Posterior vena cava (tissue), 2 donors: ENCODE data around the gene STX7. TPM values are rescaled to one million over a fixed set of nuclear protein-coding genes. Genes with fewer than 3 reads are reported as not detected.

Experiments
- DNase-seq: peaks from one replicate; pipeline ENCODE4 v3.0.0-alpha.2; 2020; ENCODE audit warnings: low spot score
- intact Hi-C, 2 donors: fragments of 100-400 bp; cut with DNase I; formaldehyde crosslinking; loops; one replicate each; pipeline versions ENCODE4 v1.14.1 to v1.14.2; 2022 to 2023
- total RNA-seq, 2 donors: library from RNA; stranded (reverse); fragmentation: NEBNext Ultra II Directional; extraction: Animal tissue kit (Norgen Biotek cat#: 25700); gene quantifications; one replicate each; pipeline ENCODE4 v1.2.1, GENCODE V29; 2021
- donor health status: DM: yes; HTN: yes; CAD: no.
- donor health status: DM: yes; HTN: yes; CAD: no.

The STX7 gene
- total RNA-seq, 2 donors from 2014 or later, result 65.1 to 67.7 TPM

DNA sequence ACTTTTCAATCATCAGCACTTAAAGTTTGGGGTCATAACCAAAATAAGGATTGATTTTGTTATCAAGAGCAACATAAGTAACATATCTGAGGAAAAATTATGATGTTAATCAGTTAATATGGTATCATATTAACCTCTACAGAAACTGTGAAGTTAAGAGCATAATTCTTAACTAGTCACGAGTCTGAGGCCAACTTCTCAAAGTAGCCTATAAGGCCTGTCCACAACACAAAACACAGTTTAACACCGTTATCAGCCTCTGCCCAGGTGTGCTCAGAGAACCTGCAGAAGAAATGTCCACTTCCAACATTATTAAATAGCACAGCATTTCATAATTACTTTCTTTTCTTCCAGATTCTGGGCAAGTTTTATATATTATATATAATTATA is 1.1 kb downstream of the STX7 start:
- no peak for DNase-seq
- intact Hi-C loops, result loop anchor here in 1 of 2 donors (10.0 kb wide), 1 partner anchor 303 kb away; the partner anchor contains the start of gene RPS12

DNA sequence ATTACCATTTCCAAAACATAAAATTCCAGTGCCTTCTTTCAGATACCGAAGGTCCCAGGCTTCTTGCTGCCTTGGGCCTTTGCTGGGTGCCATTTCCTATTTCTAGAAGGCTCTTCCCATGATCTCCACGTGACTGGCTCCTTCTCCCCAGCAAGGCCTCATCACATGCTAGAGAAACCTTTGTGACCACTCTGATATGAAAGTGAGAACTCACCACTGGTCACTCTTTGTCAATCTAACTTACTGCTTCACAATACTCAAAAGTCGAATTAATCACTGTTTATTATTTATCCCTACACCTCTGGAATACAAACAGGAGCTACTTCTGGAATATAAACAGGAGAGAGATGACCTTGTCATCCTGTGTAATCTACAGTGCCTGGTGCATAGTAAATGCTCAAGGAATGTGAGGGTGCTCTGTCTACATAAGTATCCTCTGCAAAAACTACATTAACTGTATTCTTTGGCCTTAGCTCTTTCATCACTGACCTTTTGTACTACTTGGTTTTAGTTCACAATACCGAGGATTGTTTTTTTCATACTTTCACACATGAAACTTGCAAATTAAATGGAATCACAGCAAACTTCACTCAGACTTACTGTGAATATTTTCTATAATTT is 1.6 kb downstream of the STX7 start:
- intact Hi-C loops, result loop anchor here in 1 of 2 donors (10.0 kb wide), 1 partner anchor 303 kb away; the partner anchor contains the start of gene RPS12

DNA sequence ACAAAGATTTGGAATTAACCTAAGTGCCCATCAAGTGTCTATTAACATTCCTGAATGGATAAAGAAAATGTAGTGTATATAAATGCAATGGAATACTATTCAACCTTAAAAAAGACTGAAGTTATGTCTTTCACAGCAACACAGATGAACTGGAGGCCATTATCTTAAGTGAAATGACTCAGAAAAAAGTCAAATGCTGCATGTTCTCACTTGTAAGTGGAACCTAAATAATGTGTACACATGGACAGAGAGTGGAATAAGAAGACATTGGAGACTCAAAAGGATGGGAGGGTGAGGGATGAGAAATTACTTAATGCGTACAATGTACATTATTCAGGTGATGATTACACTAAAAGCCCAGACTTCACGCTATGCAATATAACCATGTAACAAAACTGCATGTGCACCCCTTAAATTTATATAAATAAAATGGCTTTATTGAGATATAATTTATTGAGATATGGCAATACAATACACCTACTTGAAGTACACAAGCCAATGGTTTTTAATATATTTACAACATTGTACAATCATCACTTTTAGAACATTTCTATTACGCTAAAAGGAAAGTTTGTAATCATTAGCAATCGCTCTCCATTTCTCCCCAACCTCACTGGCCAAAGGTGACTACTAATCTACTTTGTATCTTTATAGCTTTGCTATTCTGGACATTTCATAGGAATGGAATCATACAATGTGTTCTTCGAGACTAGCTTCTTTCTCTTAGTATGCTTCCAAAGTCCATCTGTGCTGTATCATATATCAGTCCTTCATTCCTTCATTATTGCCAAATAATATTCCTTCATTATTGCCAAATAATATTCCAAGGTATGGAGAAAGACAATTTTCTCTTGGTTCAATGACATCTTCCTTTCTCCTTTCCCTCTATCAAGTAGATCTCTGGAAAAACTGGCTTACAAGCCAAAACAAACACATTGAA is 5.8 kb downstream of the STX7 start:
- intact Hi-C loops, result no loop called here
- no peak for DNase-seq

More for the DNA sequence above, 1.6 kb downstream of the STX7 start:
- no peak for DNase-seq

DNA sequence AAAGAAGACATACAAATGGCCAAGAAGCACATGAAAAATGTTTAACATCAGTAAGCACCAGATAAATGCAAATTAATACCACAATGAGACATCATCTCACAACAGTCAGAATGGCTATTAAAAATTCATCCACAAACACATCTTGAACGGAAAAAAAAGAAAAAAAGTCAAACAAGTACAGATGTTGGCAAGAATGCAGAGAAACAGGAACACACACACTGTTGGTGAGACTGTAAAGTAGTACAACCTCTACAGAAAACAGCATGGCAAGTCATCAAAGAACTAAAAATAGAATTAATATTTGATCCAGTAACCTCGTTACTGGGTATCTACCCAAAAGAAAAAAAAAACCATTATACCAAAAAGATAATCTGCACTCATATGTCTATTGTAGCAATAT is 6.5 kb downstream of the STX7 start:
- intact Hi-C loops, result no loop called here
- DNase-seq, result no peak

DNA sequence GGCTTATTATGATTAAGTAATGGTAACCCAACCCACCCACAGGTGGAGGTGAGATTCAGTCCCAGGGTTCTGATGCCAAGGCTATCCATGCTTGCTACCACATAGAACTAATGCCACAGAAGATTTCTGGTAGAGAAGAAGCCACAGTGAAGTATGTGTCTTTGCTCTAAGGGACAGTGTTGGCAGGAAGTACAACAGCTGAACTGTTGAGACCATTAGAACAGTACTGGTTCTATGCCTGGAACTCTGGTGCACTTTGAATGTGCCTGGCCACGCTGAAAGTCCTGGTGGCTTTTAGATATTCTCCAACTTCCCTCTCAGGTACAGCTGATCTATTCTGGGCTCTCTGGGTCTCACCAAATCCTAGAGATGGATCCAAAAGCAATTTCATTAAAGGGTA is 7.8 kb downstream of the STX7 start:
- DNase-seq, result no peak
- intact Hi-C loops, result no loop called here

DNA sequence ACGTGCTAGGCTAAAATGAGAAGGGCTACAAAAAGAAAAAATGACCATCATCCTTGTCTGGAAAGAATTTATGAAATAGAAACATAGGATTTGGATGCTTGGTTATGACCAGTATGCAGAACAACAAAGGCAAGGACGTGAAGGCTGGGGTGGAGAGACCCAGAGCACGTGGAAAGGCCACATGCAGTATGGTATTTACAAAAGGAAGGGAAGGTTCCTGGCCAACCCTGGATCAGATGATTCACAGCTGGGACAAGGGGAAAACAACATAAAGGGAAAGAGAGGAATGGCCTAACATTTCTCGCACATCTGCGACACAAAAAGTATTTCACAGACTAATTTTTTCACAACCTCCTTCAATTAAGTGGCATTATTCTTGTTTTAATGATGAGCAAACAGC is 8.2 kb downstream of the STX7 start:
- intact Hi-C loops, result no loop called here
- DNase-seq, result no peak

DNA sequence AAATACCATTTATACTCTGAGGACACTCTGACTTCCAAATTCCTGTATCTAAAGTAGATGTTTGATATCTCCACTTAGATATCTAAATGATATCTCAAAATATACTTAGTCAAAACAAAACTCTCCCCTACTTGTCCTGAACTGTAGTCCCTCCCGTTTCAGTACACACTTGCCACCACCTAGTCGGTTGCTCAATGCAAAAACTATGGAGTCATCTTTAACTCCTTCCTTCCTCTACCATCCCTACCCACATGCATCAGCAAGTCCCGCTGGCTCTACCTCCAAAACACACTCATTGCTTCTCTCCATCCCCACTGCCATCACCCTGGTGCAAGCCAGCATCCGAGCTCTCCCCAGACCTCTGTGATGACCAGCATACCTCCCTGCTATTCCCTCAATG is 13.2 kb downstream of the STX7 start:
- intact Hi-C loops, result no loop called here
- DNase-seq, result no peak

DNA sequence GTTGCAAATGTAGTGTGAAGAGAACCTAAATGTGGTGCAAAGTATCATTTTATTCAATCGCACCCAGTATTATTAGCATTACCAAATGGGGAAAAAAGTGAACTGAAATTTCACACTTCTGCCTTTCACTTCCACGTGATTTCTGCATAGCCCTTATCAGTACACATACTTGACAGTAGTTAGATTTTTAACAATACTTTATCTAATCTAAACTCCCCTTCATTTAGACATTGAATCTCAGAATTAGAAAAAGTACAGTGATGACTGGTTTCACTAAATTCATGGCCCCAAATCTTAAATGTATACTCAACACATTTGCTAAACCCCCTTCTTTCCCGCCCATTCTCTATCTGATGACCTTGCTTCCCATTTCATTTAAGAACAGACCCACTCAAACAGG is 14.3 kb downstream of the STX7 start:
- intact Hi-C loops, result no loop called here
- no peak for DNase-seq

DNA sequence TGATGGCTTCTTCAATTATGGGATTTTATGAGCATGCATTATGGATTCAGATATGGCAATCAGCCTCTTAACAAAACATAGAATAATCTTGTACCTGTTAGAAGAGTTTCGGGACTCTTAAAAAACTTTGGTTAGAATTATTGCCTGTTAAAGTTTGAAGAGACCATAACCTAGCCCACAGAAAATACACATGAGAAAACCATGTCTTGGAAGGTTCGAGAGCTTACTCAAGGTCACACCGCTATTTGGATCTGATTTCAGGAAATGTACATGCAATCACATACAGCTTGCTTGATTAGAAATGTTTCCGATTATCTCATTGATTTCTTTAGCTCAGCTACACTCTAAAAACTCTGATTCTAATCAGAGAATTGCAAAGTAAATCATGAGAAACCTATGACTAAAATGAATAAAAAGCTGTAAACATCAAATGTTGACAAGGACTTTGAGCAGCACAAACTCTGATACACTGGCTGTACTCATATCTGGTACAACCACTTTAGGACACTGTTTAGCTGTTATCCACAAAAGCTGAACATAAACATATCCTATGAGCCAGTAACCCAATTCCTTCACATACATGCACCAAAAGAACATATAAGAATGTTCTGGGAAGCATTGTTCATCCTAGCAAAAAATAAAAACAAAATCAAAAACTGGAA is 16.3 kb downstream of the STX7 start:
- intact Hi-C loops, result no loop called here
- no peak for DNase-seq

DNA sequence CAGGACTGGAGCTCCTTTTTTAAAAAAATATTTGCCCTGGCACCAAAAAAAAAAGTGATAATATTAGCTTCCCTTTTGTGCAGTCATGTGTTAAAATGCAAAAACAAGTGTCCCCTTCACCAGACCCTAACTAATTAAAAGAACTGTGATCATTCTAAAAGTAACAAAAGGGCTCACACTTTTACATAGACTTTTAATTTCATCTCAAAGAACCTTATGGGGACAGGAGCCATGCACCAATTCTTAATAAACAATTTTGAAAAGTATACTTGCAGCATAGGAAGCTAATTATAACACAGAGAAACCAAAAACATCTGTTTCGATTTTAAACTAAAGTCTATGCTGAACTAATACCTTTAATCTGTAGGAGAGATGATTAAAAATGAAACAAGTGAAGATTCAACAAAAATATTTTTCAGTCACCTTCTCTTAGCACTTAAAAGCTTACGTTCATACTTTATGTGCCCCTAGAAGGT is 17.3 kb downstream of the STX7 start:
- intact Hi-C loops, result no loop called here

DNA sequence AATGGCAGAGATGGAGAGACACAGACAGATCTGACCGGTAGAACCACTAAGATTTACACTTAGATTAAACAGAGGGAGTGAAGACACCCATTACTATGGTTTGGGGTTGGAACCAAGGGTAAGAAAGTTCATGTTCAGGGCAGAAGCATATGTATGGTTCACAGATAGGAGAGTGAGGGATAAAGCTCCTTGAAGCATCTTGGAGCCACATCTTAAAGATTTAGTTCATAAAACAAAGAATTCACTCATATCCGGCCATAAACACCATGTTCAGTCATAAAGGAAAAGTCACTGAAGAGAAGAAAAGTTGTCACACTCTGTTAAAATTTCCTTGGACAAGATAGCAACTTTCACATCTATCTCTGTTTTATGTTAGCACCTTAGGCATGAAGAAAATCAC is 18.0 kb downstream of the STX7 start:
- intact Hi-C loops, result no loop called here
- DNase-seq, result no peak

More for the DNA sequence above, 17.3 kb downstream of the STX7 start:
- no peak for DNase-seq

DNA sequence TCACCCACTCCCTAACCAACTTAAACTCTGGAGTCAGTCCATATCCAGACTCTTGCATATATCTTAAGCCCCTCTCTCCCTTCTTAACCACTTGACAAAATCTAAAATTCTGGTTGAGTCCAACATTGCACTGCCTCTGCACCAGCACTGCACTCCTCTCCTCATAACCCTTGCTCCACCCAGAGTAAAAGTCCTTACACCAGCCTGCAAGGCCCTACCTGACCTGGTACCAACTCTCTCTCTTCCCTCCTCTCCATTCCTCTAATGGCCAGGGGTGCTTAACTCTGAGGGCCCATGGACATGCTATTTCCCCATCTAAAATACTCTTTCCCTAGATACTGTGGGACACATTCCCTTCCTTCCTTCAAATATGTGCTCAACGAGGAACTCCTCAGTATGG is 21.0 kb downstream of the STX7 start:
- intact Hi-C loops, result no loop called here
- DNase-seq, result no peak

DNA sequence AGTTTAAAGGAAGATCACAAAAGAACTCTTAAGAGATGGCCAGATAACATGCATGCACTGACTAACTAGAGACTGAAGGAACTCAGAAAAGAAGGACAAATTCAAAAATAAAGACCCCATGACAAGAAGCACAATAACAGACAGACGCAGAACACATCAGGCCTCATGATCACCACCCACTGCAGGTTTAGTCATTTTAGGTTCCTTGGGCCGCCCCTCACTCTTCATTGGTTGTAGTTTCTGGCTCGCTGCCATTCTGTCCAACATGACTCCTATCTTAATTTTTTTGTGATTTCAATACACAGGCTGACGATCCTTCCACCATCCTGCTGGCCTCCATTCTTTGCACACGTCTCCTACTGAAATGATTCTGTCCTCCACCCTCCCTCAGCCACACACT is 21.6 kb downstream of the STX7 start:
- intact Hi-C loops, result no loop called here
- DNase-seq, result no peak

DNA sequence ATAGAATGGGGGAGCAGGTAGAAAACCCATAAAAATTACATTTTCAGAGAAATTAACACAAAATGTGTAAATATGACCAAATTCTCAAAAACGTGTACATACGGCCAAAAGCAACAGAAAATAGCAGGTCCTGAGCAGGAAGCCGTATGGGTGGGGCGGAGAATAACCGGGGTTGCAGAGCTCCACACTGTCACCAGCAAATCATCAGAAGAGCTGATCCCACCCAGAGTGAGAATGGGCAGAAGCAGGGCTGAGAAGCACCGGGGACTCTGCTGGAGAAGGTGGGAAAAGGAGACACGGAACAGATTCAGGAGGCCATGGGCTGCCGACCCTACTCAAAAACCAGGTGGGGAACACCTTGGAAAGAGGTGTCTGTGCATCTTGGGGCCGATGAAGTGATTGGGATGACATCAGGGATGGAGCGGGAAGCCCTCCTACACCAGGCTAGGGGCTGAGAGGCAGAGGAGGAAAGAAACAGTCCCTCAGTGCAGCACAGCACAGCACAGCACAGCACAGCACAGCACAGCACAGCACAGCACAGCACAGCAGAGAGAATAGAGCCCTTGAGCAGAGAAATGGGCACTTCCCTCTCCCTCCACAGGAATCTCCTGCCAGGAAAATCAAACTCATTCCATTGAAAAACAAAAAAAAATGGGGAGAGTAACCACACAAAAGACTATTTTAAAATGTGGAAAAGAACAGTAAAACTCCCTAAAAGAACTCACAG is 22.3 kb downstream of the STX7 start:
- intact Hi-C loops, result no loop called here
- no peak for DNase-seq

DNA sequence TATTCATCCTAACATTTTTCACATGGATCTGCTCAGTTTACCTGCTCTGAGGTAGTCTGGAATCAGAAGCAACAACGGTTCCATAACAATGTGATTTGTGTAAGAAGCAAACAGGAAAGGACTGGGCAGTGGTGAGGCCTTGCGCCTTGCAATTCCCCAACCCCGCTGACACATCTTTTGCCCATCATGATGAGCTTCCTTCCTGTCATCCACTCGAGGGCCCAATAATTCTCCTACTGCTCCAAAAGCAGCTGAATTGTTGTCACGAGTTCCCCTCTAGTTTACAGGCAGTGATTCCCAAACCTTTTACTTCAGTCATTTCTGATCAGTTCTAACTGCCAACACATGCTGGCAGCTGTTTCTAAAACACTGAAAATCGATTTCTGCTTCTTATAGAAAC is 22.9 kb downstream of the STX7 start:
- intact Hi-C loops, result no loop called here

DNA sequence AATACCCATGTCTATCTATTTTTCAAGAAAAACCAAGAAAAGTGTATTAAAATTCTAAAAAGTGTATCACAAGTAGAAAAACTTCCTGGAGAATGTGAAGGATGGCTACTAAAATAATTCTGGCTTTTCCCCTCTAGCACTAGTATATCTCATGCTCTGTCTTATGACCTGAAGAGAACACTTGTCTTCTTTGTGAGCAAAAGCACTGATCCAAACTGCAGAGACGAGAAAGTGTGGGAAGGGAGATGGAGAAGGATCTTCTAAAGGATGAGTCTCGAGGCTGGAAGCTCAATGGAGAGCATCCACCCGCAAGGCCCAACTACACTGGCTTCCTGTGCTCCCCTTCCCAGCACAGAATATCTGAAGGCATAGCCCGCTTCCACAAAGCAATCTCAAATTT is 23.5 kb downstream of the STX7 start:
- intact Hi-C loops, result loop anchor here (10.0 kb wide), 1 partner anchor 215 kb away; no protein-coding TSS in a partner anchor

More for the DNA sequence above, 22.9 kb downstream of the STX7 start:
- no peak for DNase-seq

DNA sequence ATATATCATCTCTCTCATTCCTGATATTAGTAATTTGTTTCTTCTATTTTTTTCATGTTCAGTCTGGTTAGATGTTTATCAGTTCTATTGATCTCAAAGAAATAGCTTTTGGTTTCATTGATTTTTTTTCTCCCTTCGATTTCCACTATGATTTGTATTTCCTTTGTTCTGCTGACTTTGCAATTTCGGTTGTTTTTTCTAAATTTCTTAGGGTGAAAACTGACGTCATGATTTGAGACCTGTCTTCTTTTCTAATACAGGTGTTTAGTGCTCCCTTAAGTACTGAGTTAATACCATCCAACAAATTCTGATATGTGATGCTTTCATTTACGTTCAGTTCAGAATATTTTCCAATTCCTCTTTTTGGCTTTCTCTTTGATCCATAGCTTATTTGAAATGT is 25.2 kb downstream of the STX7 start:
- intact Hi-C loops, result loop anchor here (10.0 kb wide), 1 partner anchor 213 kb away; no protein-coding TSS in a partner anchor
- DNase-seq, result no peak

More for the DNA sequence above, 23.5 kb downstream of the STX7 start:
- DNase-seq, result no peak

DNA sequence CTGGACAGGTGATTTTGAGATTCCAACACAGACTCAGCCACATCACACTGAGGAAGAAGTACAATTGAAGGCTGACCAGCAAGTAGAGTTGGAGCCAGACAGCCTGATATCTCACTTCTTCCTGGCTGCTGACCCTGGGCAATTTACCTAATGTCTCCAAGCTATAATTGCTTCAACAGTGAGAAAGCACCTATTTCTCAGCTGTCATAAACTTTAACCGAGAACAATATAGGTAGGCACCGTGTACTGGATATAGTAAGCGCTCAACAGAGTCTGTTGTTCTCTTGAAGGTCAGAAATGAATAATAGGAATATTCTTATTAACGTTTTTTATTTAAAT is 28.3 kb downstream of the STX7 start:
- no peak for DNase-seq
- intact Hi-C loops, result loop anchor here (10.0 kb wide), 1 partner anchor 210 kb away; no protein-coding TSS in a partner anchor
